ENCODE measurements around the gene SOX11. TPM values are rescaled to one million over a fixed set of nuclear protein-coding genes. Genes with fewer than 3 reads are reported as not detected.

SOX11 gene
- total RNA-seq, 2 experiments from 2014 or later: not detected

DNA sequence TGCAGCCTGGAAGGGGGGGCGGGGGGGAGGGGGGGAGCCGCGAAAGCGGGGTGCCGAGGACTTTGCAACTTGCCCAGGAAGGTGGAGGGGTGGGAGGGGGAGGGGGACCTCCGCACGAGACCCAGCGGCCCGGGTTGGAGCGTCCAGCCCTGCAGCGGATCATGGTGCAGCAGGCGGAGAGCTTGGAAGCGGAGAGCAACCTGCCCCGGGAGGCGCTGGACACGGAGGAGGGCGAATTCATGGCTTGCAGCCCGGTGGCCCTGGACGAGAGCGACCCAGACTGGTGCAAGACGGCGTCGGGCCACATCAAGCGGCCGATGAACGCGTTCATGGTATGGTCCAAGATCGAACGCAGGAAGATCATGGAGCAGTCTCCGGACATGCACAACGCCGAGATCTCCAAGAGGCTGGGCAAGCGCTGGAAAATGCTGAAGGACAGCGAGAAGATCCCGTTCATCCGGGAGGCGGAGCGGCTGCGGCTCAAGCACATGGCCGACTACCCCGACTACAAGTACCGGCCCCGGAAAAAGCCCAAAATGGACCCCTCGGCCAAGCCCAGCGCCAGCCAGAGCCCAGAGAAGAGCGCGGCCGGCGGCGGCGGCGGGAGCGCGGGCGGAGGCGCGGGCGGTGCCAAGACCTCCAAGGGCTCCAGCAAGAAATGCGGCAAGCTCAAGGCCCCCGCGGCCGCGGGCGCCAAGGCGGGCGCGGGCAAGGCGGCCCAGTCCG, 540 bp downstream of the SOX11 start:
- CTCF ChIA-PET: no interaction called here
- no peak for ATAC-seq (ENCODE audit: poor library complexity)
- H3K27me3 Mint-ChIP-seq: peaks cover 59% of the 10 kb centered on the region

DNA sequence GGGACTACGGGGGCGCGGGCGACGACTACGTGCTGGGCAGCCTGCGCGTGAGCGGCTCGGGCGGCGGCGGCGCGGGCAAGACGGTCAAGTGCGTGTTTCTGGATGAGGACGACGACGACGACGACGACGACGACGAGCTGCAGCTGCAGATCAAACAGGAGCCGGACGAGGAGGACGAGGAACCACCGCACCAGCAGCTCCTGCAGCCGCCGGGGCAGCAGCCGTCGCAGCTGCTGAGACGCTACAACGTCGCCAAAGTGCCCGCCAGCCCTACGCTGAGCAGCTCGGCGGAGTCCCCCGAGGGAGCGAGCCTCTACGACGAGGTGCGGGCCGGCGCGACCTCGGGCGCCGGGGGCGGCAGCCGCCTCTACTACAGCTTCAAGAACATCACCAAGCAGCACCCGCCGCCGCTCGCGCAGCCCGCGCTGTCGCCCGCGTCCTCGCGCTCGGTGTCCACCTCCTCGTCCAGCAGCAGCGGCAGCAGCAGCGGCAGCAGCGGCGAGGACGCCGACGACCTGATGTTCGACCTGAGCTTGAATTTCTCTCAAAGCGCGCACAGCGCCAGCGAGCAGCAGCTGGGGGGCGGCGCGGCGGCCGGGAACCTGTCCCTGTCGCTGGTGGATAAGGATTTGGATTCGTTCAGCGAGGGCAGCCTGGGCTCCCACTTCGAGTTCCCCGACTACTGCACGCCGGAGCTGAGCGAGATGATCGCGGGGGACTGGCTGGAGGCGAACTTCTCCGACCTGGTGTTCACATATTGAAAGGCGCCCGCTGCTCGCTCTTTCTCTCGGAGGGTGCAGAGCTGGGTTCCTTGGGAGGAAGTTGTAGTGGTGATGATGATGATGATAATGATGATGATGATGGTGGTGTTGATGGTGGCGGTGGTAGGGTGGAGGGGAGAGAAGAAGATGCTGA, 1.4 kb downstream of the SOX11 start:
- H3K27me3 Mint-ChIP-seq: peaks cover 59% of the 10 kb centered on the region
- H3K27ac Mint-ChIP-seq: no peak overlapping the region

More for the DNA sequence above, 540 bp downstream of the SOX11 start:
- H3K27ac Mint-ChIP-seq: no peak overlapping the region
- POLR2A ChIA-PET: no interaction called here
- TF ChIP-seq, protein P1, sequence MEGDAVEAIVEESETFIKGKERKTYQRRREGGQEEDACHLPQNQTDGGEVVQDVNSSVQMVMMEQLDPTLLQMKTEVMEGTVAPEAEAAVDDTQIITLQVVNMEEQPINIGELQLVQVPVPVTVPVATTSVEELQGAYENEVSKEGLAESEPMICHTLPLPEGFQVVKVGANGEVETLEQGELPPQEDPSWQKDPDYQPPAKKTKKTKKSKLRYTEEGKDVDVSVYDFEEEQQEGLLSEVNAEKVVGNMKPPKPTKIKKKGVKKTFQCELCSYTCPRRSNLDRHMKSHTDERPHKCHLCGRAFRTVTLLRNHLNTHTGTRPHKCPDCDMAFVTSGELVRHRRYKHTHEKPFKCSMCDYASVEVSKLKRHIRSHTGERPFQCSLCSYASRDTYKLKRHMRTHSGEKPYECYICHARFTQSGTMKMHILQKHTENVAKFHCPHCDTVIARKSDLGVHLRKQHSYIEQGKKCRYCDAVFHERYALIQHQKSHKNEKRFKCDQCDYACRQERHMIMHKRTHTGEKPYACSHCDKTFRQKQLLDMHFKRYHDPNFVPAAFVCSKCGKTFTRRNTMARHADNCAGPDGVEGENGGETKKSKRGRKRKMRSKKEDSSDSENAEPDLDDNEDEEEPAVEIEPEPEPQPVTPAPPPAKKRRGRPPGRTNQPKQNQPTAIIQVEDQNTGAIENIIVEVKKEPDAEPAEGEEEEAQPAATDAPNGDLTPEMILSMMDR (IDR thresholded peaks at IDR 0.05): no peak
- no peaks in the 10 kb centered on the region for H3K36me3 Mint-ChIP-seq (ENCODE audit: low read depth)
- no peak overlapping the region for H3K4me3 Mint-ChIP-seq
- H3K4me1 Mint-ChIP-seq (ENCODE audit: low read depth): peaks cover 6% of the 10 kb centered on the region
- Histone ChIP-seq H3K9me3 (ENCODE audit: control insufficient read depth in 1 of 2, insufficient read depth in 1 of 2, low read length in 2 of 2) (peaks cover 0 to 31% of the 10 kb centered on the region in 2 experiments), H3K27ac (ENCODE audit: low read depth in 1 of 2, low read length in 2 of 2) (no peak overlapping the region), H3K4me1 (ENCODE audit: insufficient read depth, low read length) (no peaks in the 10 kb centered on the region), H3K4me3 (ENCODE audit: low read length) (no peak overlapping the region), H3K36me3 (ENCODE audit: insufficient read depth, low read length) (no peaks in the 10 kb centered on the region), H3K27me3 (ENCODE audit: control insufficient read depth in 1 of 2, insufficient read depth in 2 of 2, low read length in 2 of 2) (peaks cover 21 to 49% of the 10 kb centered on the region in 2 experiments)
- no peaks in the 10 kb centered on the region for H3K9me3 Mint-ChIP-seq
- no peak for DNase-seq
- intact Hi-C loops (cut with DNase I, micrococcal nuclease): no loop called here

DNA sequence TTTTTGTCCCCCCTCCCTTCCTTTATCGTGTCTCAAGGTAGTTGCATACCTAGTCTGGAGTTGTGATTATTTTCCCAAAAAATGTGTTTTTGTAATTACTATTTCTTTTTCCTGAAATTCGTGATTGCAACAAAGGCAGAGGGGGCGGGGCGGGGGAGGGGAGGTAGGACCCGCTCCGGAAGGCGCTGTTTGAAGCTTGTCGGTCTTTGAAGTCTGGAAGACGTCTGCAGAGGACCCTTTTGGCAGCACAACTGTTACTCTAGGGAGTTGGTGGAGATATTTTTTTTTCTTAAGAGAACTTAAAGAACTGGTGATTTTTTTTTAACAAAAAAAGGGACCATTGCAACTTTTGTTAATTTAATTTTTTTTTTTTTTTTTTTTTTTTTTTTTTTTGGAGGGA, 2.1 kb downstream of the SOX11 start:
- CTCF ChIA-PET: no interaction called here
- H3K9me3 Mint-ChIP-seq: no peaks in the 10 kb centered on the region
- H3K9me3 ChIP-seq (ENCODE audit: control insufficient read depth in 1 of 2, insufficient read depth in 1 of 2, low read length in 2 of 2): peaks cover 0 to 31% of the 10 kb centered on the region in 2 experiments
- H3K27me3 ChIP-seq (ENCODE audit: control insufficient read depth in 1 of 2, insufficient read depth in 2 of 2, low read length in 2 of 2): peaks cover 25 to 59% of the 10 kb centered on the region in 2 experiments
- H3K4me3 ChIP-seq (ENCODE audit: low read length): no peak overlapping the region
- intact Hi-C loops (cut with DNase I, micrococcal nuclease): no loop called here
- H3K36me3 ChIP-seq (ENCODE audit: insufficient read depth, low read length): no peaks in the 10 kb centered on the region
- TF ChIP-seq, protein P1 (IDR thresholded peaks at IDR 0.05): no peak
- POLR2A ChIA-PET: no interaction called here
- peaks cover 6% of the 10 kb centered on the region for H3K4me1 Mint-ChIP-seq (ENCODE audit: low read depth)
- ATAC-seq (ENCODE audit: poor library complexity) (no peak), DNase-seq (no peak)
- H3K27me3 Mint-ChIP-seq: peaks cover 59% of the 10 kb centered on the region
- no peak overlapping the region for H3K27ac ChIP-seq (ENCODE audit: low read depth in 1 of 2, low read length in 2 of 2)
- H3K27ac Mint-ChIP-seq: no peak overlapping the region
- H3K4me3 Mint-ChIP-seq: no peak overlapping the region
- no peaks in the 10 kb centered on the region for H3K36me3 Mint-ChIP-seq (ENCODE audit: low read depth)
- no peaks in the 10 kb centered on the region for H3K4me1 ChIP-seq (ENCODE audit: insufficient read depth, low read length)

More for the DNA sequence above, 1.4 kb downstream of the SOX11 start:
- no peaks in the 10 kb centered on the region for H3K9me3 Mint-ChIP-seq
- Histone ChIP-seq H3K4me3 (ENCODE audit: low read length) (no peak overlapping the region), H3K9me3 (ENCODE audit: control insufficient read depth in 1 of 2, insufficient read depth in 1 of 2, low read length in 2 of 2) (peaks cover 0 to 31% of the 10 kb centered on the region in 2 experiments), H3K4me1 (ENCODE audit: insufficient read depth, low read length) (no peaks in the 10 kb centered on the region), H3K36me3 (ENCODE audit: insufficient read depth, low read length) (no peaks in the 10 kb centered on the region), H3K27me3 (ENCODE audit: control insufficient read depth in 1 of 2, insufficient read depth in 2 of 2, low read length in 2 of 2) (peaks cover 25 to 57% of the 10 kb centered on the region in 2 experiments), H3K27ac (ENCODE audit: low read depth in 1 of 2, low read length in 2 of 2) (no peak overlapping the region)
- H3K36me3 Mint-ChIP-seq (ENCODE audit: low read depth): no peaks in the 10 kb centered on the region
- no peak overlapping the region for H3K4me3 Mint-ChIP-seq
- ChIA-PET POLR2A (no interaction called here), CTCF (no interaction called here)
- TF ChIP-seq, protein P1 (IDR thresholded peaks at IDR 0.05): no peak
- DNase-seq (no peak), ATAC-seq (ENCODE audit: poor library complexity) (no peak)
- peaks cover 6% of the 10 kb centered on the region for H3K4me1 Mint-ChIP-seq (ENCODE audit: low read depth)
- intact Hi-C loops (cut with DNase I, micrococcal nuclease): no loop called here
